Adrenal gland (tissue), 12 donors: ENCODE data around the gene RBMS1. TPM values are rescaled to one million over a fixed set of nuclear protein-coding genes. Genes with fewer than 3 reads are reported as not detected.

Source experiments
- DNase-seq, 7 donors: peaks; one replicate each; pipeline ENCODE4 v3.0.0-alpha.2; 2019 to 2020
- H3K27ac ChIP-seq, 5 donors: fragments of 200-600 bp; sonication (generic) in 4 of 5; 1 replicate in 3 of 5; 2 replicates in 2 of 5; pipeline versions ENCODE4 v1.5.1 to v1.8.0; 2016 to 2020; ENCODE audit warnings: mild to moderate bottlenecking in 1 of 5
- H3K27me3 ChIP-seq: fragments of 200-600 bp; 2 replicates; pipeline ENCODE4 v1.8.0; 2021
- H3K36me3 ChIP-seq, 2 donors: fragments of 200-600 bp; replicated peaks in 1 of 2; 1 replicate in 1 of 2; 2 replicates in 1 of 2; pipeline versions ENCODE4 v1.5.1 to v1.8.0; 2018 to 2022
- H3K4me1 ChIP-seq, 2 donors: fragments of 200-600 bp; replicated peaks in 1 of 2; 1 replicate in 1 of 2; 2 replicates in 1 of 2; pipeline versions ENCODE4 v1.5.1 to v1.8.0; 2018 to 2021
- H3K4me3 ChIP-seq, 4 donors: fragments of 200-600 bp; sonication (generic) in 3 of 4; one replicate each; pipeline ENCODE4 v1.5.1; 2016 to 2018
- H3K9me3 ChIP-seq, 3 donors: fragments of 200-600 bp; sonication (generic) in 1 of 3; replicated peaks in 1 of 3; 1 replicate in 2 of 3; 2 replicates in 1 of 3; pipeline versions ENCODE4 v1.5.1 to v1.8.0; 2016 to 2021
- CTCF ChIP-seq, 6 experiments: fragments of 450-650 bp in 4 of 6; fragments of 200-600 bp in 2 of 6; sonication (generic) in 1 of 6; IDR thresholded peaks; 1 replicate in 5 of 6; 2 replicates in 1 of 6; pipeline versions ENCODE4 v1.5.1 to v1.8.0; 2016 to 2021; ENCODE audit warnings: antibody characterized with exemption in 6 of 6, mild to moderate bottlenecking in 2 of 6, moderate library complexity in 1 of 6
- POLR2A ChIP-seq, 2 donors: fragments of 450-650 bp; IDR thresholded peaks; one replicate each; pipeline ENCODE4 v1.6.1; 2017; ENCODE audit warnings: antibody characterized with exemption in 2 of 2, mild to moderate bottlenecking in 2 of 2, moderate library complexity in 1 of 2
- WGBS, 4 donors: extraction: QIAGEN DNeasy Blood & Tissue Kit in 2 of 4; methylation state at CpG; one replicate each; pipeline versions ENCODE4 v1.1.5 to v1.1.7; 2013 to 2017; 5-methylcytosine and 5-hydroxymethylcytosine counted together
- intact Hi-C, 2 donors: fragments of 100-400 bp; cut with DNase I; formaldehyde crosslinking; loops; one replicate each; pipeline versions ENCODE4 v1.14.1 to v1.15.0; 2022 to 2023
- polyA plus RNA-seq, 3 donors: library from polyadenylated mRNA; stranded (reverse); fragments of 200-250 nt in 2 of 3; fragments of 350-450 nt in 1 of 3; fragmentation: Illumina TruSeq in 1 of 3; extraction: RNeasy Lipid Tissue Mini Kit (QIAGEN cat#74804) in 1 of 3; gene quantifications; one replicate each; pipeline ENCODE4 v1.2.3, GENCODE V29; 2013 to 2014
- total RNA-seq, 9 donors: library from RNA; depleted of rRNA in 4 of 9; stranded (reverse); fragments of >200 nt in 4 of 9; fragments of 120-200 nt in 1 of 9; fragmentation: NEBNext Ultra II Directional in 1 of 9; extraction: Animal tissue kit (Norgen Biotek cat#: 25700) in 1 of 9; gene quantifications; one replicate each; pipeline versions ENCODE4 v1.1.0 to v1.2.4, GENCODE V29; 2013 to 2023
- donor health status: healthy with polysubstance abuse.
- donor health status: Bipolar disorder and iron deficiency.
- donor health status: DM: yes; HTN: yes; CAD: no.
- donor health status: DM: no; HTN: no; CAD: no.
- donor health status: DM: no; HTN: no; CAD: no.
- donor health status: DM: yes; HTN: yes; CAD: no.

RBMS1 gene
- total and polyA plus RNA-seq, 12 donors: 24.2 to 62.1 (median 37.1) TPM

GRCh38 chr2:160417745-160418397 lies 75.7 kb downstream of the RBMS1 start:
- 58 to 67% (median 65%) methylated on average over 6 of the region's 6 CpGs for WGBS, 4 donors
- no peak overlapping the region for H3K27ac ChIP-seq

GRCh38 chr2:160415991-160416390 lies 77.6 kb downstream of the RBMS1 start:
- H3K27ac ChIP-seq: no peak overlapping the region
- no peak overlapping the region for H3K4me3 ChIP-seq
- H3K9me3 ChIP-seq: no peaks in the 10 kb centered on the region
- 85 to 90% (median 88%) methylated on average over 2 of the region's 2 CpGs for WGBS, 4 donors
- TF ChIP-seq POLR2A (IDR thresholded peaks at IDR 0.05): no peak
- H3K27me3 ChIP-seq: no peaks in the 10 kb centered on the region
- intact Hi-C loops: no loop called here
- H3K4me1 ChIP-seq: peaks cover 0 to 38% of the 10 kb centered on the region in 2 donors
- DNase-seq: no peak
- no peaks in the 10 kb centered on the region for H3K36me3 ChIP-seq

More at GRCh38 chr2:160417745-160418397, 75.7 kb downstream of the RBMS1 start:
- TF ChIP-seq POLR2A (IDR thresholded peaks at IDR 0.05): no peak
- TF ChIP-seq CTCF (IDR thresholded peaks at IDR 0.05): no peak
- Histone ChIP-seq H3K4me1 (peaks cover 0 to 31% of the 10 kb centered on the region in 2 donors), H3K9me3 (no peaks in the 10 kb centered on the region), H3K4me3 (no peak overlapping the region), H3K36me3 (no peaks in the 10 kb centered on the region), H3K27me3 (no peaks in the 10 kb centered on the region)
- no peak for DNase-seq
- intact Hi-C loops: no loop called here

GRCh38 chr2:160411955-160412354 lies 81.7 kb downstream of the RBMS1 start:
- intact Hi-C loops: no loop called here
- H3K4me1 ChIP-seq: peaks cover 0 to 16% of the 10 kb centered on the region in 2 donors
- H3K27me3 ChIP-seq: no peaks in the 10 kb centered on the region
- TF ChIP-seq POLR2A (IDR thresholded peaks at IDR 0.05): no peak
- TF ChIP-seq CTCF (IDR thresholded peaks at IDR 0.05): no peak
- no peak for DNase-seq
- 76 to 82% (median 77%) methylated on average over 2 of the region's 2 CpGs for WGBS, 4 donors
- no peaks in the 10 kb centered on the region for H3K36me3 ChIP-seq
- H3K9me3 ChIP-seq: no peaks in the 10 kb centered on the region
- H3K27ac ChIP-seq: no peak overlapping the region
- H3K4me3 ChIP-seq: no peak overlapping the region

GRCh38 chr2:160411167-160411566 lies 82.4 kb downstream of the RBMS1 start:
- Histone ChIP-seq H3K36me3 (no peaks in the 10 kb centered on the region), H3K27ac (peak overlapping the region in 2 of 5 donors; percentile 37 to 50), H3K4me3 (no peak overlapping the region), H3K27me3 (no peaks in the 10 kb centered on the region), H3K9me3 (no peaks in the 10 kb centered on the region), H3K4me1 (peaks cover 0 to 19% of the 10 kb centered on the region in 2 donors)
- intact Hi-C loops: no loop called here
- DNase-seq: peak in 3 of 7 donors; percentile 27 to 36 (median 28)
- TF ChIP-seq CTCF (IDR thresholded peaks at IDR 0.05) (no peak), POLR2A (IDR thresholded peaks at IDR 0.05) (no peak)
- WGBS, 4 donors: 13 to 31% (median 17%) methylated on average over 1 of the region's 1 CpG

- Histone ChIP-seq H3K27ac (no peak overlapping the region), H3K27me3 (no peaks in the 10 kb centered on the region), H3K4me1 (peaks cover 0 to 35% of the 10 kb centered on the region in 2 donors), H3K4me3 (no peak overlapping the region), H3K9me3 (no peaks in the 10 kb centered on the region), H3K36me3 (no peaks in the 10 kb centered on the region)
- WGBS, 4 donors: 69 to 89% (median 80%) methylated on average over 1 of the region's 1 CpG
- no peak for DNase-seq
- no peak for TF ChIP-seq CTCF (IDR thresholded peaks at IDR 0.05)
- TF ChIP-seq POLR2A (IDR thresholded peaks at IDR 0.05): no peak
- intact Hi-C loops: no loop called here
Measured at GRCh38 chr2:160409480-160409879, 84.1 kb downstream of the RBMS1 start.
